GM18517 (cell line): ENCODE measurements around the gene SLC39A5.
"Not testable (repeated sequence)": the region's sequence is repeated elsewhere in the genome, so short reads cannot be mapped to it uniquely, and the experiment has no call there.

ENCODE experiments used
- ATAC-seq: cut with Tn5 transposase; IDR thresholded peaks from one replicate; pipeline ENCODE4 v1.9.1; 2021; ENCODE audit warnings: mild to moderate bottlenecking, moderate library complexity; ENCODE audit not compliant: unreplicated experiment

The SLC39A5 gene

GRCh38 chr12:56229916-56230431, at the start of gene SLC39A5:
Gene SLC39A5 (plus strand): TSS chr12:56230051. CDS start chr12:56231275, 1,224 bp downstream.
- no peak for ATAC-seq

- no peak for ATAC-seq
Observed at GRCh38 chr12:56186957-56187356, 42.9 kb upstream of the SLC39A5 start.

- no peak for ATAC-seq
Observed at GRCh38 chr12:56188131-56188777, 41.6 kb upstream of the SLC39A5 start.

GRCh38 chr12:56188778-56189098, 41.1 kb upstream of the SLC39A5 start:
- no peak for ATAC-seq

- ATAC-seq, result peak; percentile 34
Observed at GRCh38 chr12:56189099-56189917, 40.5 kb upstream of the SLC39A5 start, which contains the start of gene SMARCC2. Gene SMARCC2 (minus strand): TSS chr12:56189483. CDS start chr12:56189461, 22 bp downstream.

- ATAC-seq, result peak; percentile 43
Observed at GRCh38 chr12:56189918-56190694, 39.7 kb upstream of the SLC39A5 start.

- no peak for ATAC-seq
Observed at GRCh38 chr12:56190695-56191155, 39.1 kb upstream of the SLC39A5 start.

- no peak for ATAC-seq
Observed at GRCh38 chr12:56192582-56192981, 37.3 kb upstream of the SLC39A5 start.

GRCh38 chr12:56193025-56193578, 36.7 kb upstream of the SLC39A5 start:
- ATAC-seq, result peak; percentile 44

GRCh38 chr12:56196818-56197550, 32.9 kb upstream of the SLC39A5 start:
- not testable (repeated sequence) for ATAC-seq

GRCh38 chr12:56197921-56198635, 31.8 kb upstream of the SLC39A5 start:
- no peak for ATAC-seq

GRCh38 chr12:56198836-56199235, 31.0 kb upstream of the SLC39A5 start:
- ATAC-seq, result no peak

- no peak for ATAC-seq
Observed at GRCh38 chr12:56202366-56202765, 27.5 kb upstream of the SLC39A5 start.

- no peak for ATAC-seq
Observed at GRCh38 chr12:56202838-56203237, 27.0 kb upstream of the SLC39A5 start.

GRCh38 chr12:56204275-56204674, 25.6 kb upstream of the SLC39A5 start:
- no peak for ATAC-seq

- ATAC-seq, result no peak
Observed at GRCh38 chr12:56205445-56205844, 24.4 kb upstream of the SLC39A5 start.

- ATAC-seq, result no peak
Observed at GRCh38 chr12:56206452-56207166, 23.2 kb upstream of the SLC39A5 start.

GRCh38 chr12:56208006-56208405, 21.8 kb upstream of the SLC39A5 start:
- no peak for ATAC-seq

- ATAC-seq, result no peak
Observed at GRCh38 chr12:56212361-56212760, 17.5 kb upstream of the SLC39A5 start.
